ENCODE data around the gene VPS16.

VPS16 gene

GRCh38 chr20:2834401-2835110, 6.0 kb upstream of the VPS16 start:
- no peak for DNase-seq

- DNase-seq, result no peak
These were observed 5.2 kb upstream of the VPS16 start for GRCh38 chr20:2835331-2835796.

GRCh38 chr20:2836035-2836434, 4.5 kb upstream of the VPS16 start:
- DNase-seq, result no peak

GRCh38 chr20:2837221-2837960, 3.2 kb upstream of the VPS16 start:
- DNase-seq, result no peak

- no peak for DNase-seq
These were observed 2.3 kb upstream of the VPS16 start for GRCh38 chr20:2838170-2838797.

- no peak for DNase-seq
These were observed 1.5 kb upstream of the VPS16 start for GRCh38 chr20:2838847-2839671.

GRCh38 chr20:2839732-2840137, 810 bp upstream of the VPS16 start:
- peak in 2 of 56 donors; percentile 13 to 21 for DNase-seq

- peak in 26 of 56 donors; percentile 18 to 72 (median 53) for DNase-seq
These were observed 504 bp downstream of the VPS16 start for GRCh38 chr20:2840967-2841531.

- no peak for DNase-seq
These were observed 5.1 kb downstream of the VPS16 start for GRCh38 chr20:2845607-2846006.

- no peak for DNase-seq
These were observed 6.2 kb downstream of the VPS16 start for GRCh38 chr20:2846698-2847097.

GRCh38 chr20:2847802-2848201, 7.3 kb downstream of the VPS16 start:
- no peak for DNase-seq

GRCh38 chr20:2849529-2849928, 9.0 kb downstream of the VPS16 start:
- no peak for DNase-seq

- no peak for DNase-seq
These were observed 10.5 kb downstream of the VPS16 start for GRCh38 chr20:2851086-2851485.

- no peak for DNase-seq
These were observed 18.0 kb downstream of the VPS16 start for GRCh38 chr20:2858591-2858990.

GRCh38 chr20:2859330-2860121, 19.0 kb downstream of the VPS16 start:
- peak in 8 of 56 donors; percentile 12 to 36 (median 23) for DNase-seq

- no peak for DNase-seq
These were observed 24.1 kb downstream of the VPS16 start for GRCh38 chr20:2864626-2865025.

GRCh38 chr20:2865101-2865500, 24.6 kb downstream of the VPS16 start:
- DNase-seq, result no peak

- DNase-seq, result peak in 4 of 56 donors; percentile 6 to 24 (median 11)
These were observed 25.1 kb downstream of the VPS16 start for GRCh38 chr20:2865630-2866029.

GRCh38 chr20:2866236-2866635, 25.7 kb downstream of the VPS16 start:
- DNase-seq, result no peak
